Measurements from ENCODE around the gene PRR33. TPM values are rescaled to one million over a fixed set of nuclear protein-coding genes. Genes with fewer than 3 reads are reported as not detected.
"Not testable (repeated sequence)": the region's sequence is repeated elsewhere in the genome, so short reads cannot be mapped to it uniquely, and the experiment has no call there.

PRR33 gene
- total RNA-seq, 2 donors from 2014 or later, result not detected

- Histone ChIP-seq H3K27me3 (no peaks in the 10 kb centered on the region), H3K9ac (ENCODE audit: low read depth in 2 of 2, low read length in 2 of 2) (peak overlapping the region; percentile 24 to 26), H3K4me1 (no peaks in the 10 kb centered on the region), H3K36me3 (no peaks in the 10 kb centered on the region), H3K4me3 (no peak overlapping the region), H3K9me3 (no peaks in the 10 kb centered on the region), H3K27ac (peak overlapping the region; percentile 44)
- DNase-seq, result peak; percentile 29
- intact Hi-C loops (cut with DNase I), result no loop called here
- no peak for TF ChIP-seq CTCF (IDR thresholded peaks at IDR 0.05)
Observed at GRCh38 chr11:1878137-1879031, 13.3 kb downstream of the PRR33 start.

GRCh38 chr11:1877211-1878136, 14.2 kb downstream of the PRR33 start:
- DNase-seq, result peak; percentile 45
- Histone ChIP-seq H3K9ac (ENCODE audit: low read depth in 2 of 2, low read length in 2 of 2) (peak overlapping the region in 1 of 2 donors; percentile 12), H3K36me3 (no peaks in the 10 kb centered on the region), H3K4me1 (no peaks in the 10 kb centered on the region), H3K27ac (peak overlapping the region; percentile 44), H3K4me3 (no peak overlapping the region), H3K9me3 (no peaks in the 10 kb centered on the region), H3K27me3 (no peaks in the 10 kb centered on the region)
- intact Hi-C loops (cut with DNase I), result no loop called here
- TF ChIP-seq CTCF (IDR thresholded peaks at IDR 0.05), result no peak

- H3K9ac ChIP-seq (ENCODE audit: low read depth in 2 of 2, low read length in 2 of 2), result peak overlapping the region in 1 of 2 donors; percentile 56
- peak overlapping the region; percentile 40 for H3K27ac ChIP-seq
Observed at GRCh38 chr11:1876361-1877063, 15.2 kb downstream of the PRR33 start.

GRCh38 chr11:1875851-1876301, 15.8 kb downstream of the PRR33 start:
- intact Hi-C loops (cut with DNase I); H3K36me3 ChIP-seq; H3K4me1 ChIP-seq; H3K27me3 ChIP-seq; H3K9me3 ChIP-seq; H3K4me3 ChIP-seq; DNase-seq: not testable (repeated sequence)
- Histone ChIP-seq H3K27ac (peak overlapping the region; percentile 40), H3K9ac (ENCODE audit: low read depth in 2 of 2, low read length in 2 of 2) (peak overlapping the region in 1 of 2 donors; percentile 56)

More at GRCh38 chr11:1876361-1877063, 15.2 kb downstream of the PRR33 start:
- H3K27me3 ChIP-seq, result no peaks in the 10 kb centered on the region
- H3K4me1 ChIP-seq, result no peaks in the 10 kb centered on the region
- H3K9me3 ChIP-seq, result no peaks in the 10 kb centered on the region
- no peaks in the 10 kb centered on the region for H3K36me3 ChIP-seq
- H3K4me3 ChIP-seq, result no peak overlapping the region
- intact Hi-C loops (cut with DNase I), result no loop called here
- peak; percentile 46 for TF ChIP-seq CTCF (IDR thresholded peaks at IDR 0.05)
- peak; percentile 64 for DNase-seq

GRCh38 chr11:1875093-1875850, 16.4 kb downstream of the PRR33 start:
- Histone ChIP-seq H3K27ac (peak overlapping the region; percentile 57), H3K4me3 (no peak overlapping the region), H3K4me1 (no peaks in the 10 kb centered on the region), H3K9ac (ENCODE audit: low read depth in 2 of 2, low read length in 2 of 2) (peak overlapping the region; percentile 0 to 26), H3K9me3 (no peaks in the 10 kb centered on the region), H3K27me3 (no peaks in the 10 kb centered on the region), H3K36me3 (no peaks in the 10 kb centered on the region)
- no peak for DNase-seq
- no peak for TF ChIP-seq CTCF (IDR thresholded peaks at IDR 0.05)
- intact Hi-C loops (cut with DNase I), result no loop called here

GRCh38 chr11:1874441-1875092, 17.1 kb downstream of the PRR33 start:
- Histone ChIP-seq H3K9ac (ENCODE audit: low read depth in 2 of 2, low read length in 2 of 2) (peak overlapping the region; percentile 12 to 56), H3K27ac (peak overlapping the region; percentile 57)
- DNase-seq; H3K4me1 ChIP-seq; intact Hi-C loops (cut with DNase I); H3K27me3 ChIP-seq; H3K9me3 ChIP-seq; H3K4me3 ChIP-seq; H3K36me3 ChIP-seq: not testable (repeated sequence)

- H3K27me3 ChIP-seq; intact Hi-C loops (cut with DNase I); H3K9ac ChIP-seq (ENCODE audit: low read depth in 2 of 2, low read length in 2 of 2); DNase-seq; H3K36me3 ChIP-seq; H3K27ac ChIP-seq; H3K9me3 ChIP-seq; H3K4me3 ChIP-seq; H3K4me1 ChIP-seq: not testable (repeated sequence)
Observed at GRCh38 chr11:1873813-1874150, 17.9 kb downstream of the PRR33 start.

All from colonic mucosa (tissue), 4 donors.